Karpas-422 (cell line): Measurements from ENCODE around the gene RFTN1. TPM values are rescaled to one million over a fixed set of nuclear protein-coding genes. Genes with fewer than 3 reads are reported as not detected.

ENCODE experiments used
- DNase-seq: peaks from one replicate; pipeline ENCODE4 v3.0.0-alpha.2; 2015
- H2AFZ ChIP-seq: fragments of 200-600 bp; sonication (generic); 2 replicates; pipeline ENCODE4 v1.6.1; 2014; ENCODE audit warnings: antibody characterized with exemption, low read length, mixed read lengths
- H3K27ac ChIP-seq: fragments of 200-600 bp; sonication (generic); 2 replicates; pipeline ENCODE4 v1.5.1; 2014; ENCODE audit warnings: mild to moderate bottlenecking, low read length, moderate library complexity
- H3K27me3 ChIP-seq: fragments of 200-600 bp; sonication (generic); 2 replicates; pipeline ENCODE4 v1.6.1; 2014; ENCODE audit warnings: low read length, mixed read lengths
- H3K36me3 ChIP-seq: fragments of 200-600 bp; sonication (generic); 2 replicates; pipeline ENCODE4 v1.6.1; 2014; ENCODE audit warnings: low read length, mixed read lengths; ENCODE audit not compliant: insufficient read depth
- H3K4me1 ChIP-seq: fragments of 200-600 bp; sonication (generic); 2 replicates; pipeline ENCODE4 v1.6.1; 2014; ENCODE audit warnings: mild to moderate bottlenecking, low read length, mixed read lengths
- H3K4me2 ChIP-seq: fragments of 200-600 bp; sonication (generic); 2 replicates; pipeline ENCODE4 v1.6.1; 2014; ENCODE audit warnings: low read length, low read depth, mild to moderate bottlenecking; ENCODE audit not compliant: poor library complexity, severe bottlenecking
- H3K4me3 ChIP-seq: fragments of 200-600 bp; sonication (generic); 2 replicates; pipeline ENCODE4 v1.5.1; 2014; ENCODE audit warnings: mild to moderate bottlenecking, antibody characterized with exemption, low read length, mixed read lengths
- H3K79me2 ChIP-seq: fragments of 200-600 bp; sonication (generic); 2 replicates; pipeline ENCODE4 v1.6.1; 2014; ENCODE audit warnings: mild to moderate bottlenecking, low read length, mixed read lengths
- H3K9ac ChIP-seq: fragments of 200-600 bp; sonication (generic); 2 replicates; pipeline ENCODE4 v1.6.0; 2014; ENCODE audit warnings: low read length
- H3K9me2 ChIP-seq: fragments of 200-600 bp; sonication (generic), shearing (Covaris generic); replicated peaks from 2 replicates; pipeline ENCODE4 v1.6.0; 2014; ENCODE audit warnings: mild to moderate bottlenecking, low read length, moderate library complexity; ENCODE audit not compliant: insufficient read depth
- H3K9me3 ChIP-seq: fragments of 300-700, 200-600 bp; sonication (generic); 2 replicates; pipeline ENCODE4 v1.6.1; 2014; ENCODE audit warnings: low read length, mixed read lengths
- H4K20me1 ChIP-seq: fragments of 200-600 bp; sonication (generic); 2 replicates; pipeline ENCODE4 v1.6.1; 2014; ENCODE audit warnings: mild to moderate bottlenecking, antibody characterized with exemption, low read length, low read depth; ENCODE audit not compliant: insufficient read depth
- total RNA-seq: library from RNA; depleted of rRNA; stranded (reverse); fragments of >200 nt; shearing (Covaris generic); gene quantifications from 2 replicates; pipeline ENCODE4 v1.2.3, GENCODE V29; 2014; ENCODE audit warnings: low replicate concordance

RFTN1 gene
- total RNA-seq, 1 experiment from 2014 or later, result 291 TPM

- peak; percentile 69 for DNase-seq
- Histone ChIP-seq H3K4me2 (peak overlapping the region; percentile 42), H3K9ac (peak overlapping the region; percentile 50)
Measured at GRCh38 chr3:16468336-16469098, 45.0 kb downstream of the RFTN1 start.

GRCh38 chr3:16468002-16468335, 45.5 kb downstream of the RFTN1 start:
- Histone ChIP-seq H3K9ac (peak overlapping the region; percentile 50), H2AFZ (no peak overlapping the region), H3K79me2 (peaks cover 98% of the 10 kb centered on the region), H3K27me3 (no peaks in the 10 kb centered on the region), H3K27ac (peak overlapping the region; percentile 99), H3K36me3 (peaks cover 77% of the 10 kb centered on the region), H3K9me3 (no peaks in the 10 kb centered on the region), H4K20me1 (no peaks in the 10 kb centered on the region), H3K4me3 (peak overlapping the region; percentile 17; the same call in 1 of the 2 replicates), H3K9me2 (no peaks in the 10 kb centered on the region), H3K4me2 (peak overlapping the region; percentile 42), H3K4me1 (peaks cover 100% of the 10 kb centered on the region)
- DNase-seq, result no peak

More at GRCh38 chr3:16468336-16469098, 45.0 kb downstream of the RFTN1 start:
- H3K9me2 ChIP-seq, result no peaks in the 10 kb centered on the region
- peaks cover 98% of the 10 kb centered on the region for H3K4me1 ChIP-seq
- peak overlapping the region; percentile 99 for H3K27ac ChIP-seq
- peak overlapping the region; percentile 17; the same call in 1 of the 2 replicates for H3K4me3 ChIP-seq
- no peak overlapping the region for H2AFZ ChIP-seq
- H3K36me3 ChIP-seq, result peaks cover 79% of the 10 kb centered on the region
- peaks cover 100% of the 10 kb centered on the region for H3K79me2 ChIP-seq
- H4K20me1 ChIP-seq, result no peaks in the 10 kb centered on the region
- no peaks in the 10 kb centered on the region for H3K27me3 ChIP-seq
- H3K9me3 ChIP-seq, result no peaks in the 10 kb centered on the region

GRCh38 chr3:16467393-16467792, 46.1 kb downstream of the RFTN1 start:
- Histone ChIP-seq H3K4me1 (peaks cover 100% of the 10 kb centered on the region), H3K36me3 (peaks cover 71% of the 10 kb centered on the region), H2AFZ (no peak overlapping the region), H3K9ac (peak overlapping the region; percentile 50), H3K4me2 (peak overlapping the region; percentile 42), H3K27me3 (no peaks in the 10 kb centered on the region), H3K4me3 (no peak overlapping the region), H3K79me2 (peaks cover 98% of the 10 kb centered on the region), H3K9me2 (no peaks in the 10 kb centered on the region), H3K27ac (peak overlapping the region; percentile 99), H3K9me3 (no peaks in the 10 kb centered on the region), H4K20me1 (no peaks in the 10 kb centered on the region)
- DNase-seq, result peak; percentile 68

GRCh38 chr3:16466822-16467221, 46.7 kb downstream of the RFTN1 start:
- H3K4me2 ChIP-seq, result peak overlapping the region; percentile 42
- peaks cover 98% of the 10 kb centered on the region for H3K79me2 ChIP-seq
- no peaks in the 10 kb centered on the region for H3K9me2 ChIP-seq
- H4K20me1 ChIP-seq, result no peaks in the 10 kb centered on the region
- H3K4me3 ChIP-seq, result no peak overlapping the region
- H3K27me3 ChIP-seq, result no peaks in the 10 kb centered on the region
- peaks cover 67% of the 10 kb centered on the region for H3K36me3 ChIP-seq
- peaks cover 100% of the 10 kb centered on the region for H3K4me1 ChIP-seq
- peak overlapping the region; percentile 50 for H3K9ac ChIP-seq
- DNase-seq, result no peak
- no peaks in the 10 kb centered on the region for H3K9me3 ChIP-seq
- H2AFZ ChIP-seq, result no peak overlapping the region
- peak overlapping the region; percentile 99 for H3K27ac ChIP-seq

- no peak overlapping the region for H3K4me3 ChIP-seq
- peak overlapping the region; percentile 28; the same call in 1 of the 2 replicates for H3K9ac ChIP-seq
- no peaks in the 10 kb centered on the region for H3K27me3 ChIP-seq
- peaks cover 99% of the 10 kb centered on the region for H3K79me2 ChIP-seq
- no peaks in the 10 kb centered on the region for H3K9me3 ChIP-seq
- H2AFZ ChIP-seq, result no peak overlapping the region
- peaks cover 51% of the 10 kb centered on the region for H3K36me3 ChIP-seq
- DNase-seq, result no peak
- no peaks in the 10 kb centered on the region for H3K9me2 ChIP-seq
- H3K4me2 ChIP-seq, result peak overlapping the region; percentile 33
- peak overlapping the region; percentile 99 for H3K27ac ChIP-seq
- no peaks in the 10 kb centered on the region for H4K20me1 ChIP-seq
- peaks cover 100% of the 10 kb centered on the region for H3K4me1 ChIP-seq
Measured at GRCh38 chr3:16464511-16465148, 48.9 kb downstream of the RFTN1 start.

GRCh38 chr3:16463914-16464313, 49.6 kb downstream of the RFTN1 start:
- Histone ChIP-seq H3K9ac (peak overlapping the region; percentile 28), H3K79me2 (peaks cover 96% of the 10 kb centered on the region), H3K4me3 (no peak overlapping the region), H2AFZ (no peak overlapping the region), H3K9me2 (no peaks in the 10 kb centered on the region), H4K20me1 (no peaks in the 10 kb centered on the region), H3K27me3 (no peaks in the 10 kb centered on the region), H3K4me1 (peaks cover 98% of the 10 kb centered on the region), H3K9me3 (no peaks in the 10 kb centered on the region), H3K36me3 (peaks cover 44% of the 10 kb centered on the region), H3K27ac (peak overlapping the region; percentile 99), H3K4me2 (peak overlapping the region; percentile 33)
- DNase-seq, result no peak

- H3K4me3 ChIP-seq, result no peak overlapping the region
- peak overlapping the region; percentile 31 for H3K9ac ChIP-seq
- H3K9me3 ChIP-seq, result no peaks in the 10 kb centered on the region
- H3K9me2 ChIP-seq, result no peaks in the 10 kb centered on the region
- no peak for DNase-seq
- peak overlapping the region; percentile 33 for H3K4me2 ChIP-seq
- peaks cover 96% of the 10 kb centered on the region for H3K79me2 ChIP-seq
- H2AFZ ChIP-seq, result no peak overlapping the region
- no peaks in the 10 kb centered on the region for H3K27me3 ChIP-seq
- peaks cover 98% of the 10 kb centered on the region for H3K4me1 ChIP-seq
- peak overlapping the region; percentile 99 for H3K27ac ChIP-seq
- H4K20me1 ChIP-seq, result no peaks in the 10 kb centered on the region
- H3K36me3 ChIP-seq, result peaks cover 41% of the 10 kb centered on the region
Measured at GRCh38 chr3:16463119-16463518, 50.4 kb downstream of the RFTN1 start.

- Histone ChIP-seq H3K4me2 (peak overlapping the region; percentile 33), H3K36me3 (peaks cover 41% of the 10 kb centered on the region), H3K9ac (peak overlapping the region; percentile 31), H3K9me2 (no peaks in the 10 kb centered on the region), H4K20me1 (no peaks in the 10 kb centered on the region), H3K4me1 (peaks cover 98% of the 10 kb centered on the region), H2AFZ (no peak overlapping the region), H3K79me2 (peaks cover 96% of the 10 kb centered on the region), H3K4me3 (no peak overlapping the region), H3K27me3 (no peaks in the 10 kb centered on the region), H3K9me3 (no peaks in the 10 kb centered on the region), H3K27ac (peak overlapping the region; percentile 99)
- DNase-seq, result no peak
Measured at GRCh38 chr3:16462679-16463078, 50.8 kb downstream of the RFTN1 start.
